ENCODE measurements around the gene STARD10.
"Not testable (repeated sequence)": the region's sequence is repeated elsewhere in the genome, so short reads cannot be mapped to it uniquely, and the experiment has no call there.

STARD10 gene

DNA sequence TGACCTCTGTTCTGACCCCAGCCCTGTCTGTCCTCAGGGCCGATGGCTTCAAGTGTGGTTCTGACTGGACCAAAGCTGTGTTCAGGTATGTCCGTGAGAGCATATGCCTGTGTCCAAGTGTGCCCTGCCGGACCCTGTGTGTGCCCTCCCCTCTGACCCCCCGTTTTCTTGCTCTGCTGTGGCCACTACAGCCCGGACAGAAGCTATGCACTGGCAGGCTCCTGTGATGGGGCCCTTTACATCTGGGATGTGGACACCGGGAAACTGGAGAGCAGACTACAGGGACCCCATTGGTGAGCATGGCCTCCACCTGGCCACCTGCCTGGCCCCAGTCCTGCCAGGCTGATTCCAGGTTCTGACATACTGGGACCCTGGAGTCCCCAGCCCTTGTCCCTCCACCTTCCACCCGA is 34.9 kb upstream of the STARD10 start:
- H3K4me2 ChIP-seq (ENCODE audit: low read length): no peak overlapping the region
- no peaks in the 10 kb centered on the region for H4K20me1 ChIP-seq (ENCODE audit: insufficient read depth, low read length)
- no peaks in the 10 kb centered on the region for H3K9me2 ChIP-seq (ENCODE audit: low read depth, low read length)
- peaks cover under 1% of the 10 kb centered on the region for H3K4me1 ChIP-seq (ENCODE audit: insufficient read depth, low read length, severe bottlenecking)
- H3K79me2 ChIP-seq (ENCODE audit: insufficient read depth, low read length): no peaks in the 10 kb centered on the region
- H3K27me3 ChIP-seq (ENCODE audit: insufficient read depth, low read length): no peaks in the 10 kb centered on the region
- H3K9ac ChIP-seq (ENCODE audit: low read length): no peak overlapping the region
- no peaks in the 10 kb centered on the region for H3F3A ChIP-seq (ENCODE audit: insufficient read depth, low read length)
- H3K36me3 ChIP-seq (ENCODE audit: insufficient read depth, low read length): peaks cover 20% of the 10 kb centered on the region
- no peak overlapping the region for H2AFZ ChIP-seq (ENCODE audit: low read length)
- no peaks in the 10 kb centered on the region for H3K9me3 ChIP-seq (ENCODE audit: low read length)
- no peak for TF ChIP-seq EZH2 (IDR thresholded peaks at IDR 0.05; ENCODE audit: borderline replicate concordance, low read length)
- TF ChIP-seq, protein P1, sequence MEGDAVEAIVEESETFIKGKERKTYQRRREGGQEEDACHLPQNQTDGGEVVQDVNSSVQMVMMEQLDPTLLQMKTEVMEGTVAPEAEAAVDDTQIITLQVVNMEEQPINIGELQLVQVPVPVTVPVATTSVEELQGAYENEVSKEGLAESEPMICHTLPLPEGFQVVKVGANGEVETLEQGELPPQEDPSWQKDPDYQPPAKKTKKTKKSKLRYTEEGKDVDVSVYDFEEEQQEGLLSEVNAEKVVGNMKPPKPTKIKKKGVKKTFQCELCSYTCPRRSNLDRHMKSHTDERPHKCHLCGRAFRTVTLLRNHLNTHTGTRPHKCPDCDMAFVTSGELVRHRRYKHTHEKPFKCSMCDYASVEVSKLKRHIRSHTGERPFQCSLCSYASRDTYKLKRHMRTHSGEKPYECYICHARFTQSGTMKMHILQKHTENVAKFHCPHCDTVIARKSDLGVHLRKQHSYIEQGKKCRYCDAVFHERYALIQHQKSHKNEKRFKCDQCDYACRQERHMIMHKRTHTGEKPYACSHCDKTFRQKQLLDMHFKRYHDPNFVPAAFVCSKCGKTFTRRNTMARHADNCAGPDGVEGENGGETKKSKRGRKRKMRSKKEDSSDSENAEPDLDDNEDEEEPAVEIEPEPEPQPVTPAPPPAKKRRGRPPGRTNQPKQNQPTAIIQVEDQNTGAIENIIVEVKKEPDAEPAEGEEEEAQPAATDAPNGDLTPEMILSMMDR (IDR thresholded peaks at IDR 0.05; ENCODE audit: low read length): no peak
- peak overlapping the region; percentile 17 for H3K27ac ChIP-seq (ENCODE audit: low read depth, low read length, poor library complexity, severe bottlenecking)
- H3K4me3 ChIP-seq (ENCODE audit: low read depth, low read length, poor library complexity, severe bottlenecking): no peak overlapping the region

DNA sequence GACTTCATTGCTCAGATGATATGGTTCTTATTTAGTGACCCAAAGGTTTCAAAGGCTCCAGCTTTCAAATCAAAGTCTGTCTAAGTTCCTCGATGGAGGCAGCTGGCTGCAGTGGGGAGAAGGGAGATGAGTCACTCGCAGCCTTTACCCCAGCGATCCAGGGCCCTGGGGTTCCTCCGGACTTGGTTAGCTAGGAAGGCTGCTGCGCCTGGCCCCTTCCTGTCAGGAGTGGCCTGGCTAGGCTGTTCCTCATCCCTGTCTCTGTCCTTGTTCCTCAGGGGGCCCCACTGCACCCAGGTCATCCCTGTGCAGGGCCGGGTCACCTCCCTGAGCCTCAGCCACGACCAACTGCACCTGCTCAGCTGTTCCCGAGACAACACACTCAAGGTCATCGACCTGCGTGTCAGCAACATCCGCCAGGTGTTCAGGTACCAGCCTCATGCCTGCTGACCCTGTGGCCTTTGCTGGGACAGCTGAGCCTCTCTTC is 34.3 kb upstream of the STARD10 start:
- Histone ChIP-seq H3K27me3 (ENCODE audit: insufficient read depth, low read length) (no peaks in the 10 kb centered on the region), H3K27ac (ENCODE audit: low read depth, low read length, poor library complexity, severe bottlenecking) (peak overlapping the region; percentile 17), H3K4me2 (ENCODE audit: low read length) (no peak overlapping the region), H3K4me1 (ENCODE audit: insufficient read depth, low read length, severe bottlenecking) (peaks cover 6% of the 10 kb centered on the region), H3K36me3 (ENCODE audit: insufficient read depth, low read length) (peaks cover 21% of the 10 kb centered on the region), H4K20me1 (ENCODE audit: insufficient read depth, low read length) (no peaks in the 10 kb centered on the region), H3K9me3 (ENCODE audit: low read length) (no peaks in the 10 kb centered on the region), H3K9ac (ENCODE audit: low read length) (no peak overlapping the region), H3K79me2 (ENCODE audit: insufficient read depth, low read length) (no peaks in the 10 kb centered on the region), H3K9me2 (ENCODE audit: low read depth, low read length) (no peaks in the 10 kb centered on the region), H2AFZ (ENCODE audit: low read length) (no peak overlapping the region), H3K4me3 (ENCODE audit: low read depth, low read length, poor library complexity, severe bottlenecking) (no peak overlapping the region), H3F3A (ENCODE audit: insufficient read depth, low read length) (no peaks in the 10 kb centered on the region)
- TF ChIP-seq, protein P1 (IDR thresholded peaks at IDR 0.05; ENCODE audit: low read length): no peak
- no peak for TF ChIP-seq EZH2 (IDR thresholded peaks at IDR 0.05; ENCODE audit: borderline replicate concordance, low read length)

DNA sequence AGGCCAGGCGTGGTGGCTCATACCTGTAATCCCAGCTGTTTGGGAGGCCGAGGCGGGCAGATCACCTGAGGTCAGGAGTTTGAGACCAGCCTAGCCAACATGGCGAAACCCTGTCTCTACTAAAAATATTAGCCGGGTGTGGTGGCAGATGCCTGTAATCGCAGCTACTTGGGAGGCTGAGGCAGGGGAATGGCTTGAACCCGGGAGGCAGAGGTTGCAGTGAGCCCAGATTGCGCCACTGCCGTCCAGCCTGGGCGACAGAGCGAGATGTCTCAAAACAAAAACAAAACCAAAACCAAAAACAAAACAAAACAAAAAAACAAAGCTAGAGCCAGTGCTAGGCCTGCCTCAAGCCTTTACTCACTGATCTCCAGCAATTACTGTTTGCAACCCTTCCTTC is 33.8 kb upstream of the STARD10 start:
- peaks cover 20% of the 10 kb centered on the region for H3K36me3 ChIP-seq (ENCODE audit: insufficient read depth, low read length)

DNA sequence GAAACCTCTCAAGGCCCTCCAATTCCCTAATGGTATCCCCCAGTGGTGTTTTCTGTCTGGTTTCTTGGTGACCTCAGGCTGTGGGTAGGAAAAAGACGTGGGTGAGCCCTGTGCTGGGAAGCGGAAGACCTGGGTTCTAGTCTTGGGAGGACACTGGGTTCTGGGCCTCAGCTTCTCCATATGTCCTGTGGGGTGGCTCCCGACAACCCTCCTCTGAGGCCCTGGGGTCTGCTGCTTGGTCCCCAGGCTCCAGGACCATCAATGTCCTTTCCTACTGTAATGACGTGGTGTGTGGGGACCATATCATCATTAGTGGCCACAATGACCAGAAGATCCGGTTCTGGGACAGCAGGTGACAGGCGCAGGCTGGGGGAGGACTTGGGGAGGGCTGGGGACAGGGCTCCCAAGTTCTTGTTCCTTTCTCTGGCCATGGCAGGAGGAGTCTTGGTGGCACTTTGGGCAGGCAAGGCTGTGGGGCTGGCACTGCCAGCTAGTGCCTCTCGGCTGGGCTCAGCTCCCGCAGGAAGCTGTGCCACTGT is 33.2 kb upstream of the STARD10 start:
- H3K27ac ChIP-seq (ENCODE audit: low read depth, low read length, poor library complexity, severe bottlenecking): no peak overlapping the region
- H3K9me2 ChIP-seq (ENCODE audit: low read depth, low read length): no peaks in the 10 kb centered on the region
- no peaks in the 10 kb centered on the region for H3K79me2 ChIP-seq (ENCODE audit: insufficient read depth, low read length)
- H3K4me2 ChIP-seq (ENCODE audit: low read length): no peak overlapping the region
- peaks cover 20% of the 10 kb centered on the region for H3K36me3 ChIP-seq (ENCODE audit: insufficient read depth, low read length)
- TF ChIP-seq, protein P1 (IDR thresholded peaks at IDR 0.05; ENCODE audit: low read length): no peak
- no peak for TF ChIP-seq EZH2 (IDR thresholded peaks at IDR 0.05; ENCODE audit: borderline replicate concordance, low read length)
- no peaks in the 10 kb centered on the region for H3K27me3 ChIP-seq (ENCODE audit: insufficient read depth, low read length)
- H3K4me1 ChIP-seq (ENCODE audit: insufficient read depth, low read length, severe bottlenecking): peaks cover 15% of the 10 kb centered on the region
- no peak overlapping the region for H3K9ac ChIP-seq (ENCODE audit: low read length)
- H3K4me3 ChIP-seq (ENCODE audit: low read depth, low read length, poor library complexity, severe bottlenecking): no peak overlapping the region
- H2AFZ ChIP-seq (ENCODE audit: low read length): no peak overlapping the region
- H3K9me3 ChIP-seq (ENCODE audit: low read length): no peaks in the 10 kb centered on the region
- no peaks in the 10 kb centered on the region for H4K20me1 ChIP-seq (ENCODE audit: insufficient read depth, low read length)
- H3F3A ChIP-seq (ENCODE audit: insufficient read depth, low read length): no peaks in the 10 kb centered on the region

More for the DNA sequence above, 33.8 kb upstream of the STARD10 start:
- Histone ChIP-seq H3K4me1 (ENCODE audit: insufficient read depth, low read length, severe bottlenecking) (peaks cover 11% of the 10 kb centered on the region), H3K27ac (ENCODE audit: low read depth, low read length, poor library complexity, severe bottlenecking) (peak overlapping the region; percentile 17)
- H3K4me2 ChIP-seq (ENCODE audit: low read length); H3K79me2 ChIP-seq (ENCODE audit: insufficient read depth, low read length); H2AFZ ChIP-seq (ENCODE audit: low read length); H4K20me1 ChIP-seq (ENCODE audit: insufficient read depth, low read length); H3K4me3 ChIP-seq (ENCODE audit: low read depth, low read length, poor library complexity, severe bottlenecking); H3K9me2 ChIP-seq (ENCODE audit: low read depth, low read length); H3F3A ChIP-seq (ENCODE audit: insufficient read depth, low read length); H3K9ac ChIP-seq (ENCODE audit: low read length); H3K27me3 ChIP-seq (ENCODE audit: insufficient read depth, low read length); H3K9me3 ChIP-seq (ENCODE audit: low read length): not testable (repeated sequence)
